ENCODE results near the gene KMT2C.
"Not testable (repeated sequence)": the region's sequence is repeated elsewhere in the genome, so short reads cannot be mapped to it uniquely, and the experiment has no call there.

KMT2C gene

GRCh38 chr7:152430854-152431253 is 4.9 kb downstream of the KMT2C start:
- Histone ChIP-seq H3K4me3 (no peak overlapping the region), H3K27ac (no peak overlapping the region)
- no peak for TF ChIP-seq CTCF (IDR thresholded peaks at IDR 0.05)
- no peak for DNase-seq (ENCODE audit: low spot score)

GRCh38 chr7:152430118-152430517 is 5.7 kb downstream of the KMT2C start:
- H3K27ac ChIP-seq; DNase-seq (ENCODE audit: low spot score): not testable (repeated sequence)

GRCh38 chr7:152424348-152425108 is 11.3 kb downstream of the KMT2C start:
- DNase-seq (ENCODE audit: low spot score), result no peak
- no peak for TF ChIP-seq CTCF (IDR thresholded peaks at IDR 0.05)
- Histone ChIP-seq H3K4me3 (no peak overlapping the region), H3K27ac (no peak overlapping the region)

More at GRCh38 chr7:152430118-152430517, 5.7 kb downstream of the KMT2C start:
- H3K4me3 ChIP-seq, result not testable (repeated sequence)

GRCh38 chr7:152423991-152424347 is 11.8 kb downstream of the KMT2C start:
- no peak overlapping the region for H3K27ac ChIP-seq
- DNase-seq (ENCODE audit: low spot score), result no peak
- H3K4me3 ChIP-seq, result no peak overlapping the region
- TF ChIP-seq CTCF (IDR thresholded peaks at IDR 0.05), result no peak

- DNase-seq (ENCODE audit: low spot score); H3K4me3 ChIP-seq: not testable (repeated sequence)
Observed at GRCh38 chr7:152423171-152423570, 12.6 kb downstream of the KMT2C start.

GRCh38 chr7:152420950-152421349 is 14.9 kb downstream of the KMT2C start:
- DNase-seq (ENCODE audit: low spot score); H3K27ac ChIP-seq: not testable (repeated sequence)

More at GRCh38 chr7:152423171-152423570, 12.6 kb downstream of the KMT2C start:
- H3K27ac ChIP-seq, result not testable (repeated sequence)

GRCh38 chr7:152419473-152420429 is 16.1 kb downstream of the KMT2C start:
- no peak for DNase-seq (ENCODE audit: low spot score)
- Histone ChIP-seq H3K4me3 (no peak overlapping the region), H3K27ac (no peak overlapping the region)
- TF ChIP-seq CTCF (IDR thresholded peaks at IDR 0.05), result no peak

More at GRCh38 chr7:152420950-152421349, 14.9 kb downstream of the KMT2C start:
- H3K4me3 ChIP-seq, result not testable (repeated sequence)

- H3K4me3 ChIP-seq, result no peak overlapping the region
- no peak for DNase-seq (ENCODE audit: low spot score)
- no peak for TF ChIP-seq CTCF (IDR thresholded peaks at IDR 0.05)
Observed at GRCh38 chr7:152414779-152415178, 21.0 kb downstream of the KMT2C start.

More at GRCh38 chr7:152414779-152415178, 21.0 kb downstream of the KMT2C start:
- H3K27ac ChIP-seq, result no peak overlapping the region
